GM06990 (cell line): ENCODE results near the gene DNM2.

Experiments used
- DNase-seq: peaks from one replicate; pipeline ENCODE4 v3.0.0-alpha.2; 2011; ENCODE audit not compliant: insufficient read length; ENCODE audit errors: extremely low read depth
- H3K27me3 ChIP-seq: replicated peaks from 2 replicates; pipeline ENCODE4 v1.6.0; 2011; ENCODE audit warnings: low read length; ENCODE audit not compliant: control insufficient read depth, insufficient read depth
- H3K36me3 ChIP-seq: 2 replicates; pipeline ENCODE4 v1.5.1; 2011; ENCODE audit warnings: low read length; ENCODE audit not compliant: control insufficient read depth, insufficient read depth
- H3K4me3 ChIP-seq: replicated peaks from 2 replicates; pipeline ENCODE4 v1.5.1; 2011; ENCODE audit warnings: low read depth, mild to moderate bottlenecking, control low read depth, low read length
- CTCF ChIP-seq: IDR thresholded peaks from 2 replicates; pipeline ENCODE4 v1.5.1; 2011; ENCODE audit warnings: low read length, control low read depth, mild to moderate bottlenecking, inconsistent platforms; ENCODE audit not compliant: insufficient read depth, poor library complexity, severe bottlenecking

The DNM2 gene

GRCh38 chr19:10683064-10683426 is 34.8 kb upstream of the DNM2 start:
- peaks cover 66% of the 10 kb centered on the region for H3K36me3 ChIP-seq
- no peak for TF ChIP-seq CTCF

GRCh38 chr19:10683582-10683981 is 34.3 kb upstream of the DNM2 start:
- no peak for DNase-seq
- no peak overlapping the region for H3K4me3 ChIP-seq
- peaks cover 68% of the 10 kb centered on the region for H3K36me3 ChIP-seq
- no peaks in the 10 kb centered on the region for H3K27me3 ChIP-seq
- TF ChIP-seq CTCF, result no peak

More at GRCh38 chr19:10683064-10683426, 34.8 kb upstream of the DNM2 start:
- no peak for DNase-seq
- H3K27me3 ChIP-seq, result no peaks in the 10 kb centered on the region
- H3K4me3 ChIP-seq, result no peak overlapping the region

GRCh38 chr19:10685210-10685609 is 32.7 kb upstream of the DNM2 start:
- no peaks in the 10 kb centered on the region for H3K27me3 ChIP-seq

GRCh38 chr19:10686193-10686592 is 31.7 kb upstream of the DNM2 start:
- no peak overlapping the region for H3K4me3 ChIP-seq
- no peak for TF ChIP-seq CTCF
- DNase-seq, result no peak
- H3K27me3 ChIP-seq, result no peaks in the 10 kb centered on the region
- H3K36me3 ChIP-seq, result peaks cover 72% of the 10 kb centered on the region

More at GRCh38 chr19:10685210-10685609, 32.7 kb upstream of the DNM2 start:
- no peak overlapping the region for H3K4me3 ChIP-seq
- no peak for DNase-seq
- peaks cover 73% of the 10 kb centered on the region for H3K36me3 ChIP-seq
- TF ChIP-seq CTCF, result no peak

GRCh38 chr19:10686661-10687517 is 31.0 kb upstream of the DNM2 start:
- Histone ChIP-seq H3K27me3 (no peaks in the 10 kb centered on the region), H3K36me3 (peaks cover 75% of the 10 kb centered on the region), H3K4me3 (no peak overlapping the region)
- no peak for TF ChIP-seq CTCF
- no peak for DNase-seq
